ENCODE measurements around the gene PCDH15.

GRCh38 chr10:54319341-54319740, 481.7 kb downstream of the PCDH15 start:
- TF ChIP-seq CTCF (IDR thresholded peaks at IDR 0.05) (no peak), POLR2A (IDR thresholded peaks at IDR 0.05) (no peak)
